Stimulated activated CD8-positive, alpha-beta memory T cell treated with anti-CD3 and anti-CD28 coated beads, Interleukin-7, amount 100 ng/mL, for 4 hours (primary cell): ENCODE measurements around the gene USP35.

Experiments
- DNase-seq, 2 donors: peaks; one replicate each; pipeline ENCODE4 v3.0.0-alpha.2; 2020; ENCODE audit warnings: low read depth in 2 of 2

Gene USP35

DNA sequence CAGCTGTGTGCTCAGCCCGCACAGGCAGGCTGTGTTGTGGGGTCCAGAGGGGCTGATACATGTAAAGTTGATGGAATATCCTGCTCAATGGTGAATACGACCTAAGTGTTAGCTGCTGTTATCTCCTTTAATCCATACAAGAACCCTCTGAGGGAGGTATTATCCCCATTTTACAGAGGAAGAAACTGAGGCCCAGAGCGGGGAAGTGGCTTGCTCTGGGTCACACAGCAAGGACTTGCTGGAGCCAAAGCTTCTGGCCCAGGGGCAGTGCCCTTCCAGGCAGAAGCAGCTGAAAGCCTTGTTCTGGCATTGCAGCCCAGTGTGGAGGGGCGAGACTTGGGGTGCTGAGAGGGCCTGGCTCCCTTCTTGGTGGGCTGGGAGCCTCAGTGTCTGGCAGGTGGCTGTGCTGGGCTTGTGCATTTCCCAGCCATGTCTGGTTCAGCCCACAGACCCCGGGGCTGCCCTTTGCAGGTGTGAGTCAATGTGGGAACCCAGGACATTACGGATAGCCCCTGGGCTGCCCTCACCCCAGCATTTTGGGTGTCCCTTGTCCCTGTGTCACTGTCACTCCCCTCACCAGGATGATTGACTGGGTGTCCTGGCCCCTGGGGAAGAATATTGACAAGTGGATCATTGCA is 10.4 kb downstream of the USP35 start:
- DNase-seq: no peak

DNA sequence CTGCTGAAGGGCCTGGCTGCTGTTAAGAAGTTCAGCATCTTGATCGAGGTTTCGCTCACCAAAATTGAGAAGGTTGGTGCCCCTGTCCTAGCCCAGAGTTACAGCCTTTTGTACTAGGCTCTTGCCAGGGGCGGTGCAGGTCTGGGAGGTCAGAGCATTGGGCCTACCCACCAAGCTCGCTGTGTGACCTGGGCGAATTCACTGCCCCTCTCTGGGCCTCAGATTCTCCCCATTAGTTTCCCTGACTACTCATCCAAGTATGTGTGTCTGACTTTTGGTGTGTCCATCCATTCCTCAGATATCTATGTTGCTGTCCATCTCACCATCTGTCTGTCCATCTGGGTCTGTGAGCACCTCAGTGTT is 10.9 kb downstream of the USP35 start:
- DNase-seq: no peak

DNA sequence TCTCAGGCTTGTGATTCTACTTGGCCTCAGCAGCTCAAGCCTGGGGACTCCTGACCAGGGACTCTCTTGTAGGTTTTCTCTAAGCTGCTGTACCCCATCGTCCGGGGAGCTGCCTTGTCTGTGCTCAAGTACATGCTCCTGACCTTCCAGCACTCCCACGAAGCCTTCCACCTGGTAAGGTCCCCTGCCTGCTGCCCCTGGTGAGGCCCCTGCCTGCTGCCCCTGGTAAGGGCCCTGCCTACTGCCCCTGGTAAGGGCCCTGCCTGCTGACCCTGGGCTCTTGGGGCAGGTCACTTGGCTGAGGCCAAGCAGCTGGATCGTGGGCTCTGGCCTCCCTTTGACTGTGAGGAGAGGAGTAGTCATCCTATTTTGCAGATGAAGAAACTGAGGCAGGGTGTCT is 11.3 kb downstream of the USP35 start:
- no peak for DNase-seq

DNA sequence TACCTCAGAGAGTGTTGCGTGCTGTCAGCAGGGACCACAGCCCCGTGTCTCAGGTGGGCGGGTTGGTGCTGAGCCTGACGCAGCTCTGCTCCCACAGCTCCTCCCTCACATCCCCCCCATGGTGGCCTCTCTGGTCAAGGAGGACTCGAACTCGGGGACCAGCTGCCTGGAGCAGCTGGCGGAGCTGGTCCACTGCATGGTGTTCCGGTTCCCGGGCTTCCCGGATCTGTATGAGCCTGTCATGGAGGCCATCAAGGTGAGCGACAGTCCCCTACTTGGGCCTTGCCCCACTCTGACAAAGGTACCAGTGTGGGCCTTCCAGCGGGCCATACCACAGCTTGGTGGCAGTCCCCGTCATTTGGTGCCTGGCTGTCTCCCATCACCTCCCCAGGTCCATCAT is 11.8 kb downstream of the USP35 start:
- no peak for DNase-seq

DNA sequence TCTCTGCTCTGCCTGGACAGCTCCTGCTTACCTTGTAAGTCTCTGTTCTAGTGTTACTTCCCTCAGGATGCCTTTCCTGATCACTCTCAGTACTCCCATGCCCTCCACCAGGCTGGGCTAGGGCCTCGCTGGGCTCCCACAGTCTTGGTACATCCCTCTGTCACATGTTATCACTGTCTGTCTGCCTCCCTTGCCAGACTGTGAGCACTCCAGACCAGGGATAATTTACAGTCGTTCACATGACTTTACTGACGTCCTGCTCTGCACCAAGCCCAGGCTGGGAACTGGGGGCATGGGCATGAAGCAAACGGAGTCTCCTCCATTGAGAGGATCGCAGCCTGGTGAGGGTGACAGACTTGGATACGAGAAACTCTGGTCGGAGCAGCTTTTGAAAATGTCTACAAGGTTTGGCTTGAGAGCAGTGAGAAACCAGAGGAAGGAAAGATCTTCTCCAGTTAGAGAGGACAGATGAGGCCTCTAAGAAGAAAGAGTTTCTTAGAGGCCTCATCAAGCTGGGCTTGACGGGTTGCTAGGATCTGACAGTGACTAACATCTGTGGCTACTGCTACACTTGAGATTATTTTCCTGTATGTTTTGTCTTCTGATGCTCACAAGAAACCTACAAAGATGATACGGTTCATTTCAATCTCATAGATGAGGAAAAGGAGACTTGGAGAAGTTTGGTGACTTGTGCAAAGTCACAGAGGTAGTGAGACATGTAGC is 12.5 kb downstream of the USP35 start:
- no peak for DNase-seq

DNA sequence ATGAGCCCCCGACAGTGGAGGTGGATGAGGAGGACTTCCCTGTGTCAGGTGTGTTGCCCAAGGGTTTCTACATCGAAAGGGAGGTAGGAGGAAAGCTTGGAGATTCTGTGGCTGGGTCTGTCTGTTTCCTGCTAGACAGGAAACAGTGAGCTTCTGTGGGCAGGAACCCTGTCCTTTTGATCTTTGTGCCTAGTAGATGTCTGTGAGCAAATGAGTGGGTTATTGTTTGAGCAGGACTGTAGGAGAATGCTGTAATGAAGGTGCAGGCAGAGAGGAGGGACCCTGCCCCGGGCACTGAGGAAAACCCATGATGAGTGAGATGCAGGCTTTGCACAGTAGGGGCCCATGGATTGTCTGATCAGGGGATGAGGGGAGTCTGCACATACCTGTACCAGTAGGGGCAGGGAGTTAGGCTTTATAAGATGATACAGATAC is 14.0 kb downstream of the USP35 start:
- DNase-seq: peak; percentile 17 to 37

DNA sequence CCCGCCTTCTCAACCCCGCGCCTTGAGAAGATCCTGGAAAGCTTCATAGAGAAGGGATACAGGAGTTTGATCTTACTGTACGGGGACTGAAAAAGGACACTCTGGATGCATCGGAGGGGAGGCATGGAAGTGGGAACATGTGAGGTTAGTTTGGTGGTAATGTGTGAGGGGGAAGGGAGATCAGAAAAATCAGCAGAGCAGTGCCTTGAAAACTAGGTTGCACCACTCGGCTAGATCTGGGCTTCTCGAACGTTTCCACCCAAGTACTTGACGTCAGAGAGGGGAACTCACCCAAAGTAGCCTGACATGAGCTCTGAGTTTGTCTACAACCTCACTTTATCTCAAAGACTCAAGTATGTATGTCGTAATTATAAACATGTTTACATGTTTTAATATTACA is 14.5 kb downstream of the USP35 start:
- DNase-seq: peak in 1 of 2 donors; percentile 5

DNA sequence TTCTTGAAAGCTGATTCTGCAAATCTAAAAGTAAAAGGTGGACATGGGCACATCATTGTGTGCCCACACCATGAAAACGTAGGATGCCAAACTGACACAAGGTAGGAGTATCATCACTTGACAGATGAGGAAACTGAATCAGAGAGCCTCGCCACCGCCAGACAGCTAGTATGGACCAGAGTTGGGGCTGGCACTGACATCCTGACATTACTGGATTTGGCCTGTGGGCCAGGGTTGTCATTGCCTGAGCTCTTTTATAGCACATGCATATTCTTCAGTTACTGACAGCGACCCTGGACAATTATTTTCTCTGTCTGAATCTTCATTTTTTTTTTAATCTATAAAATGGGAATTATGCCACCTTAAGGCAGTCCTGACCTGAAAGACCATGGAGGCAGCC is 16.5 kb downstream of the USP35 start:
- no peak for DNase-seq

DNA sequence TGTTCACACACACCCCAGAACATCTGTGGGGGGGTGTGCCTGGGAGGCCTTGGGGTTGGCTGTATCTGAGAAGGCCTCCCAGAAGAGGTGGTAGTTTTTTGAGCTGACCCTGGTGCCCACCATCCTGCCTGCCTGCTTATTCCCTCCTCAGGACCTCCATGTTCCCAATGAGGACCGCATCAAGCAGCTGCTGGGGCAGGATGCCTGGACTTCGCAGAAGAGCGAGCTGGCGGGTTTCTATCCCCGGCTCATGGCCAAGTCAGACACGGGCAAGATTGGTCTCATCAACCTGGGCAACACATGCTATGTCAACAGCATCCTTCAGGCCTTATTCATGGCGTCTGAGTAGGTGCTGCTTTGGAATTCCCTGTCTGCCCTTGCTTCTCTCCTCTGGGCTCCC is 17.0 kb downstream of the USP35 start:
- DNase-seq: no peak

DNA sequence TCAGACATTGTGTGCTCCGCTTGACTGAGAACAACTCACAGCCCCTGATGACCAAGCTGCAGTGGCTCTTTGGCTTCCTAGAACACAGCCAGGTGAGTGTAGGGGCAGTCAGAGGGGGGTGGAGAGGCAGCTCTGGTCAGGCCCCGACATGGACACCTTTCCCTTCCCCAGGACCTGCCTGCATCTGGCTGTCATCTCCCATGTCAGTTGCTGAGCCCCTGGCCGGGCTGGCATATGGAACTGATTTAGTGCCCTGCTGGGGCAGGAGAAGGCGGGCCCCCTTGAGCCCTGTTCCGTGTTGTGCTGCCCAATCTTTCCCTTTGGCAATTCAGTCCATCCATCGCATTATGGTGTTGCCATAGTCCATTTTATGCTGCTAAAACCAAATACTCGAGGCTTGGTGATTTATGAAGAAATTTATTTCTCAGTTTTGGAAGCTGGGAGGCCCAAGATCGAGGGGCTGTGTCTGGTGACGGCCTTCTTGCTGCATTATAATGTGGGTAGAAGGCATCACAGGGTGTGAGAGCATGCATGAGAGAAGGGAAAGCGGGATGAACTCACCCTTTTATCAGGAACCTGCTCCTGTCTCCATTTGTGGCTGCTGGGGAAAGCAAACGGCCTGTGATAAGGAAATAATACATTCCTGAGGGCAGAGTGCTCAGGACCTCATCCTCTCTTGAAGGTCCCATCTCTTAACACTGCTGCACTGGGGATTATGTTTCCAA is 19.0 kb downstream of the USP35 start:
- DNase-seq: no peak

DNA sequence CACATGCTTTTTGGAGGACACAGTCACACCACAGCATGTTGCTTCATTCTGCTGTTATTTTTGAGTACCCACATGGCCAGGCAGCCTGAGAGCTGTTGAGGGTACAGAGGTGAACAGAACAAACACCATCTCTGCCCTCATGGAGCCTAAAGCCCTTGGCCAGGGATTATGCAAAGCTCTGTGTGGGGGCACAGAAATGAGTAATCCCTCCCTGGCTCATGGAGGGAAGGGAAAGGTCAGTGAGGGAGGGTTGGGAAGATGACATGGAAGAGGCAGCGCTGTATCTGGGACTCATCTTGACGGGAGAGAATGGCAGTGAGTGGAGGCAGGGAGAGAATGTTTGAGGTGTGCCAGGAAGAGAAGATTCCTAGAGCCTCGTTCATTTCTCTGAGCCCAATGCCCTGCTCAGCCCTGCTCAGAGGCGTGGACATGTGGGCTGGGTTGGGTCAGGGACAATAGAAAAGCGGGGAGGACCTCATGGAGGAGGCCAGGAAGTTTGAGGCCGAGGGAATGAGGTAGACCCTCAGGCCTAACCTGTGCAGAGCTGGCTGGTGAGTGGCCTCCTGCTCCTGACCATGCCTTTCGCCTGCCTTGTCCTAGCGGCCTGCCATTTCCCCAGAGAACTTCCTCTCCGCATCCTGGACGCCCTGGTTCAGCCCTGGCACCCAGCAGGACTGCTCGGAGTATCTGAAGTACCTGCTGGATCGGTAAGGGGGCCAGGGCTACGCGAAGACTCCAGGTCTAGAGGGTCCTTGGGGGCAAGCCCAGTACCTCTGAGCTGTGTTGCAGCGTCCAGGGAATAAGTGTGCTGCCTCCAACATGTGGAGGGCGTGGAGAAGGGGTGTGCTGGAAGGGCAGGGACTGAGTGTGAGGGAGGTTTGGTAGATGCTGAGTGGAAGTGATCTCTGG is 19.8 kb downstream of the USP35 start:
- no peak for DNase-seq

DNA sequence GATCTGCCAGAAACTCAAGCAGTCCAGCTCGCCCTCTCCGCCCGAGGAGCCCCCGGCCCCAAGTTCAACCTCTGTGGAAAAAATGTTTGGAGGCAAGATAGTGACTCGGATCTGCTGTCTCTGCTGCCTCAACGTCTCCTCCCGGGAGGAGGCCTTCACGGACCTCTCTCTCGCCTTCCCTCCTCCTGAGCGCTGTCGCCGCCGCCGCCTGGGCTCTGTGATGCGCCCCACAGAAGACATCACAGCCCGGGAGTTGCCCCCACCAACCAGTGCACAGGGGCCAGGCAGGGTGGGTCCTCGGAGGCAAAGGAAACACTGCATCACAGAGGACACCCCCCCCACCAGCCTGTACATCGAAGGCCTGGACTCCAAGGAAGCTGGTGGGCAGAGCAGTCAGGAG is 20.8 kb downstream of the USP35 start:
- no peak for DNase-seq

DNA sequence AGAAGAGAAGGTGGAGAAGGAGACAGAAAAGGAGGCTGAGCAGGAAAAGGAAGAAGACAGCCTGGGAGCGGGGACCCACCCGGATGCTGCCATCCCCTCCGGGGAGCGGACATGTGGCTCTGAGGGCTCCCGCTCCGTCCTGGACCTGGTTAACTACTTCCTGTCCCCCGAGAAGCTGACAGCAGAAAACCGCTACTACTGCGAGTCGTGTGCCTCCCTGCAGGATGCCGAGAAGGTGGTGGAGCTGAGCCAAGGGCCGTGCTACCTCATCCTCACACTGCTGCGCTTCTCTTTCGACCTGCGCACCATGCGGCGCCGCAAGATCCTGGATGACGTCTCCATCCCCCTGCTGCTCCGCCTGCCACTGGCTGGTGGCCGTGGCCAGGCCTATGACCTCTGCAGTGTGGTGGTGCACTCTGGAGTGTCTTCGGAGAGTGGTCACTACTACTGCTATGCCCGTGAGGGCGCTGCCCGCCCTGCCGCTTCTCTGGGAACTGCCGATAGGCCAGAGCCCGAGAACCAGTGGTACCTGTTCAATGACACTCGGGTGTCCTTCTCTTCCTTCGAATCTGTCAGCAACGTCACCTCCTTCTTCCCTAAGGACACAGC is 21.4 kb downstream of the USP35 start:
- no peak for DNase-seq

DNA sequence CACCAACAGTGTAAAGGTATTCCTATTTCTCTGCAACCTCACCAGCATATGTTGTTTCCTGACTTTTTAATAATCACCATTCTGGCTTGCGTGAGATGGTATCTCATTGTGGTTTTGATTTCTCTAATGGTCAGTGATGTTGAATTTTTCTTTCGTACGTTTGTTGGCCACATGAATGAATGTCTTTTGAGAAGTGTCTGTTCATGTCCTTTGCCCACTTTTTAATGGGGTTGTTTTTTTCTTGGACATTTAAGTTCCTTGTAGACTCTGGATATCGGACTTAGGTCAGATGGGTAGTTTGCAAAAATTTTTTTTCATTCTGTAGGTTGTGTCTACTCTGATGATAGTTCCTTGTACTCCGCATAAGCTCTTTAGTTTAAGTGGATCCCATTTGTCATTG is 22.8 kb downstream of the USP35 start:
- DNase-seq: no peak

DNA sequence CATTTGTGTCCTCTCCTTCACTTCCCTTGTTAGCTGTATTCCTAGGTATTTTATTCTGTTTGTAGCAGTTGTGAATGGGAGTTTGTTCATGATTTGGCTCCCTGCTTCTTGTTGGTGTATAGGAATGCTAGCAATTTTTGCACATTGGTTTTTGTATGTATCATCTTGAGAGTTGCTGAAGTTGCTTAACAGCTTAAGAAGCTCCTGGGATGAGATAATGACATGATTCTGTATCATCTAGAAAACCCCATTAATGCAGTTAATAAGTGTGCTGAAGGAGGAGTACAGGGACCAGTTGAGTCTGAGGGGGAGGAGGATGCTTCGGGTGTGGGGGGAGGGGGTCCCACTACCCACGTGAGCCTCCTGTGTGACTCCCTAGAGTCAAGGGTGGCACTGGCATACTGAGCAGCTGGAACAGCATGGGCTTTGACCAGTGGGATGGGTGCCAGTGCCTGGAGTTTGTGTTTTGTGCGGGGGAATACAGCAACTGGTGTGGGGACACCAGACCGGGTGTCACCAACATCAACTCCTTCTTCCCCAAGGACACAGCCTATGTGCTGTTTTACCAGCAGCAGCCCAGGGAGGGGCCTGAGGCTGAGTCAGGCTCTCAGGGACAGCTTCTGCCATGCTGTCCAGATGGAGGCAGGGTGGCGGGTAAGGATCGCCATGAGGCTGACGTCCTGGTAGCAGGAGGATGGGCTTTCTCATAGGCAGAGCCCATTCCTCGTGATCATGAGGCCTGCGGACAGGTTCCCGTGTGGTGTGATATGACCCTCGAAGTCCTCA is 24.1 kb downstream of the USP35 start:
- DNase-seq: no peak

DNA sequence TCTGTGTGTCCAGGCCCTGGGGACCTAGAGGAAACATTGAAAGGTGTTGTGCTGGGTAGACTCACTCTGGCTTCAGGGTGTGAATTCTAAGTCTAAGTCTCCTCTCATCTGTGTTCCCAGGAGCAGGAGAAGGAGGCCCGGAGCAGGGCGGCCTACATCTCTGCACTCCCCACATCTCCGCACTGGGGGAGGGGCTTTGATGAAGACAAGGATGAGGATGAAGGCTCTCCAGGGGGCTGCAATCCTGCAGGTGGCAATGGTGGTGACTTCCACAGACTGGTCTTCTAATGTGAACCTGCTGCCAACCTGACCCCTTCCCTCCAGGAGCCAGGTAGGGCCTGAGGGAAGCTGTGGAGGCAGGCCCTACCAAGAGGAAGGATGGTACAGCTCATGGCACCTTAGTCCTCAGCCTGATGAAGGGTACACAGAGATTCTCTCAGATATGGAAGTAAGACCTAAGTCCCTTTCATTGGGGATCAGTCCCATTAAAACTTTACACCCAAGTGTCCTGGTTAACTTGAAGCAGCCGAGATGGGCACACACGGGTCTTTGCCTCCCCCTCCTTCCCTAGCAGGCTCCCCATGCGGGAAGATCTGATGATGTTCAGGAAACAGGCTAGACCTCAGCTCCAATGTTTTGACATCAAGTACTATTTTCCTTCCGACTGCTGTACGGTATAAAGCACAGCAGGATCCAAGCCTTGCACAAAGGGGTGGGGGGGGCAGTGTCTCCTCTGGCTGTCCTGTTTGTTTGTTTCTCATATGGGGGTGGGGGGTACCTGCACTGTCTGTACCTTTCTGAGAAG is 25.0 kb downstream of the USP35 start:
- no peak for DNase-seq

DNA sequence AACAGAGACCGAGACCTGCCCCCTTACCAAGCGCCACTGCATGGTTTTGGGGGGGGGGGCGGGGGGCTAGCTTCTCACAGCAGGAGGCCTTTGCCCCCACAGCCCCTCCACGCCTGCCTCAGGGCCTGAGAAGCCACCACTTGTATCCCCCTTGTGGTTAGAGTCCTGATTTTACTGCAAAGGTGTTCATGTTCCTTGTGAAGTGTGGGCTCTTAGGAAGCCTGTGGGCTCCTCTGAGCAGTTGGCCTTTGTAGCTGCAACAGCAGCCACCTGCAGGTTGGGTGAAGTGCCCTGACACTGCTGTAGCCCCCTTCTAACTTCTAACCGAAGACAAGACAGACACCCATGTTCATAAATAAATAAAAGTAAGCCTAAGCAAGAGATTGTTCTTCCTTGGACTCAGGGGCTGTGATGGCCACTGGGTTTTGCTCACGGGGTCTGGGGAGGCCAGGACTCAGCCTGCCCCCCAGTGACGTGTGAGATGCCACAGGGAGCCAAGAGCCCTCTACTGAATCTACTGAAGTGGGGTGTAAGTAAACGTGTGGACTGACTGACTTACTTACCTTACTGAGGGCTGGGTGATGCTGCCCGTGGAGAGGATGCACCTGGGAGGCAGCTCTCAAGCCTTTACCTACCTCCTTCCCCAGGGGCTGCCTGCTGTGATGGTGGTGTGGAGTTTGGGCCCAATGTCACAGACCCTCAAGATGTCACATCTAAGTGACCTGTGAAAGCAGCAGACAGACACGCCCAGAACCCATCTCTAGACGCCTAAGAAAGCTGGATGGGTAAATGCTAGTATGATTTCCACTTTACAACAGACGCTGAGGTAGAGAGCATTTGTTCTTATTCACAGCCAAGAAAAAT is 25.8 kb downstream of the USP35 start:
- DNase-seq: no peak

DNA sequence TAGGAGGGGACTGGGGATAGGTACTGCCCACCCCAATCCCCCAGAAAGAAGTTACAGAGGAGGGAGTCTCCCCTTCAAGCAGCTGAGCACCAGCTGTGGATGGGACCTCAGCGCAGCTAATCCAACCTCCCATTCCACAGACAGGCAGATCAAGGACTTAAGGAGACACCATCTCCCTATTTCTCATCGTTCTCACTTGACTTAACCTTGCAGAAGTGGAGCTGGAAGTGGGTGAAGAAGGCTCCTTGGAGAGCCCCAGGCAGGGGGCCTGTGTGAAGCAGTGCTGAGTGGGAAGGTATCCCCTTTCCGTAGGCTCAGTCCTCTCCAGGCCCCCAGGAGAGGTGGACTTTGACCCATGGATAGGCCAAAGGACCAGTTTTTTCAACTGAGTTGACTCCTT is 27.3 kb downstream of the USP35 start:
- DNase-seq: no peak
